Activated CD4-positive, alpha-beta T cell treated with anti-CD3 and anti-CD28 coated beads, Interleukin-2, amount 50 U/mL, for 16 hours (primary cell): ENCODE measurements around the gene ZAR1L.

Experiments used
- DNase-seq: peaks from one replicate; pipeline ENCODE4 v3.0.0-alpha.2; 2020

ZAR1L gene

GRCh38 chr13:32254916-32255723, 60.0 kb downstream of the ZAR1L start:
- DNase-seq = no peak

GRCh38 chr13:32254416-32254815, 60.7 kb downstream of the ZAR1L start:
- no peak for DNase-seq

- no peak for DNase-seq
Measured at GRCh38 chr13:32253911-32254399, 61.2 kb downstream of the ZAR1L start.
